ENCODE data around the gene IQSEC1.

Gene IQSEC1

DNA sequence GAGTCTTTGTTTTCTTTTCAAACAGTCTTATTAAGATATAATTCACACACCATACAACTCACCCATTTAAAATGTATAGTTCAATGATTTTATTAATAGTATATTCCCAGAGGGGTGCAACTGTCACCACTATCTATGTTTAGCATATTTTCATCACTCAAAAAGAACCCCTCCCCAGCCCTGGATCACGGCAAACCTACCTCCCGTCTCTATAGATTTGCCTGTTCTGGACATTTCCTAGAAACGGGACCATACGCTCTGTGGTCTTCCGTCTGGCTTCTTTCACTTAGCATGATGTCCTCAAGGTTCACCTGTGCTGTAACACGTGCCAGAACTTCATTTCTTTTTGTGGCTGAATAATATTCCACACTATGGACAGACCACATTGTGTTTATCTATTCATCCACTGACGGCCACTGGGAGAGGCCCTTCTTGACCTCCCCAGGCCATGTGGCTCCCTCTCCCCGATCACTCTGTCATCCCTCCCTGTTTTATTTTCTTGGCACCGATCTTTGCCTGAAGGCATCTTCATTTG is 56.4 kb downstream of the IQSEC1 start:
- Histone ChIP-seq H3K9ac (ENCODE audit: low read length) (peak overlapping the region; percentile 27), H3K4me3 (ENCODE audit: low read length) (no peak overlapping the region), H3K27me3 (ENCODE audit: control insufficient read depth, insufficient read depth, low read length) (peaks cover 15% of the 10 kb centered on the region), H3K4me1 (ENCODE audit: control insufficient read depth, insufficient read depth, low read length) (peaks cover 40% of the 10 kb centered on the region), H3K9me3 (ENCODE audit: control insufficient read depth, low read length) (no peaks in the 10 kb centered on the region), H3K36me3 (ENCODE audit: control insufficient read depth, insufficient read depth, low read length) (no peaks in the 10 kb centered on the region)

DNA sequence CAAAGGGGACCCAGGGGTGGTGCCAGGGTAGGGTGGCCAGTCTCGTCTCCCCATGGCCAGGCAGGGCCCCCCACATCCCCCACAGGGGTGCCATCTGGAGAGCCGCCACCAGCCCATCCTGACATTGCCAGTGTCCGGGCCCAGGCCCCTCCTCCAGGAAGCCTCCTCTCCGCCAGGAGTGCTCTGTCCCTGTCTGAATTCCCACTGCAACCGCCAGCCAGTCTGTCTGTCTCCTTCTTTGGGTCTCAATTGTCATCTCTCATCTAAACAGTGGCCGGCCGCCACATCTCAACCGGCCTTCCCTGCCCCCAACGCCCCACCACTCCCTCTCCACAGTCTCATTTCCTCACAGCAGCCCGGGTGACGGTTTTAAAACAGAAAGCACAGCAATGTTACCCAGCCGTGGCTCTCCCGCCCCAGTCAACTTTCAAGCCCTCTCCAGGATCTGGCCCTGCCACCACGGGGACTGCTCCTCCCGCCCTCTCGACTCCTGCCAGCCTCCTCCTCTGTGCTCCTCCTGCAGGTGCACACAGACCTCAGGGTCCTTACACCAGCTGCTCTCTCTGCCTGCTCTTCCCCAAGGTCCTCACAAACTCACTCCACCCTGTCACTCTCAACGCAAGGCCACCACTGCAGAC is 57.0 kb downstream of the IQSEC1 start:
- no peaks in the 10 kb centered on the region for H3K36me3 ChIP-seq (ENCODE audit: control insufficient read depth, insufficient read depth, low read length)

DNA sequence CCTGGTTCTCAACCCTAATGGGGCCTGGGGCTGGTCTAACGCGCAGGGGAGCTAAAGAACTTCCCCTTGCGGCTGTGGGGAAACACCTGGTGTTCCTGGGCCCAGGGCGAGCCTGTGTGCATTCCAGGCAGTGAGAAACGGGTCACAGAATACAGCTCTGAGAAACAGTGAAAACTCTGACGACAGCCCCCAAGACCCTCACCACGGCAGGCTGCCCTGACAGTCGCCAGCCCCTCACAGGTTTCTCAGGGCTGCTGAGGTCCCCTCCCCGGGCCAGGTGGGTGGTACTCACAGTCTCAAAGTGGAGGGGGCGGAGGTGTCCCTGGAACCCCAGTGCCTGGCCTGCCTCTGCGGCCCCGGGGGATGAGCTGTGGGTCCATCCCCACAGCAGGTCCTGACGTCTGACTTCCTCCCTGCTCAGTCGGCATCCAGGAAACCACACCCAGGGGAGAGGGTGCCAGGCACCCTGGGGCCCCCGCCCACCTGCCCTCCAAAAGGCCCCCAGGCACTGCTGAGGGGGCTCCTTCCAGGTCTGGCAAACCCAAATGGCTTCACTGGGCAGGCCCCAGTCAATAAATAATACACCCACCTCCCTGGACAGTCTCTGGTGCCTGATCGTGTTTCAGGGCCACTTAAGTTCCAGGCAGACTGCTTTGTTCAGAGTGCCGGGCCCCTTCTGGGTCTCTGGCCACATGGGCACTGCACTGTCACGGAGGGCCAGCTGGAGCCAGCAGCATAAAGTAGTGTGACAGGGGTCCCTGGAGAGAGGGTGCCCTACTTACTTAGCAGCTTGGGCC is 57.7 kb downstream of the IQSEC1 start:
- peak overlapping the region; percentile 27 for H3K9ac ChIP-seq (ENCODE audit: low read length)
- H3K4me1 ChIP-seq (ENCODE audit: control insufficient read depth, insufficient read depth, low read length) = peaks cover 43% of the 10 kb centered on the region
- no peak overlapping the region for H3K4me3 ChIP-seq (ENCODE audit: low read length)
- no peaks in the 10 kb centered on the region for H3K36me3 ChIP-seq (ENCODE audit: control insufficient read depth, insufficient read depth, low read length)
- no peaks in the 10 kb centered on the region for H3K9me3 ChIP-seq (ENCODE audit: control insufficient read depth, low read length)
- H3K27me3 ChIP-seq (ENCODE audit: control insufficient read depth, insufficient read depth, low read length) = peaks cover 8% of the 10 kb centered on the region

More for the DNA sequence above, 57.0 kb downstream of the IQSEC1 start:
- Histone ChIP-seq H3K9me3 (ENCODE audit: control insufficient read depth, low read length) (no peaks in the 10 kb centered on the region), H3K4me3 (ENCODE audit: low read length) (no peak overlapping the region), H3K4me1 (ENCODE audit: control insufficient read depth, insufficient read depth, low read length) (peaks cover 38% of the 10 kb centered on the region), H3K9ac (ENCODE audit: low read length) (peak overlapping the region; percentile 27), H3K27me3 (ENCODE audit: control insufficient read depth, insufficient read depth, low read length) (peaks cover 10% of the 10 kb centered on the region)

DNA sequence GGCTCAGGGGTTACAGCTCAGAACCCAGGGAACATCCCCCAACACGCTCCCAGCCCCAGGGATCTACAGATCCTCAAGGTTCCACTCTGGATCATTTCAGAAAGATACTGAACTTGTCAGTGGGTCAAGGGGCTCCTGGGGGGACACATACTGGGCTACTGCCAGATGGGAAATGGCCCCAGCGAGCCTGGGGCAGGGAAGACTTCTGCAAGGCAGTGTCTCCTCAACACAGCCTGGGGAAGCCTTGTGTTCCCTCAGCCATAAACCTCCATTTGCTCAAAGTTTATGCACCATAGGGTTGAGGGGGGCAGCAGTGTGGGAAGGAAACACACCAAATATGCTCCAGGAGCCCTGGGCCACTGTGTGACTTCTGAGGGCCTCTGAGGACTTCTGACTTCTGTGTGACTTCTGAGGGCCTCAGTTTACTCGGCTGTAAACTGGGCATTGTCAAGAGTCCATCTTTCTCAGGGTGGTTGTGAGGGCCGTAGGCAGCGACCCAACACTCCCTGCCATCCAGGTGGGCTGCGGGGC is 58.4 kb downstream of the IQSEC1 start:
- Histone ChIP-seq H3K4me1 (ENCODE audit: control insufficient read depth, insufficient read depth, low read length) (peaks cover 46% of the 10 kb centered on the region), H3K36me3 (ENCODE audit: control insufficient read depth, insufficient read depth, low read length) (no peaks in the 10 kb centered on the region), H3K4me3 (ENCODE audit: low read length) (no peak overlapping the region), H3K27me3 (ENCODE audit: control insufficient read depth, insufficient read depth, low read length) (peaks cover 8% of the 10 kb centered on the region), H3K9ac (ENCODE audit: low read length) (peak overlapping the region; percentile 27), H3K9me3 (ENCODE audit: control insufficient read depth, low read length) (no peaks in the 10 kb centered on the region)

DNA sequence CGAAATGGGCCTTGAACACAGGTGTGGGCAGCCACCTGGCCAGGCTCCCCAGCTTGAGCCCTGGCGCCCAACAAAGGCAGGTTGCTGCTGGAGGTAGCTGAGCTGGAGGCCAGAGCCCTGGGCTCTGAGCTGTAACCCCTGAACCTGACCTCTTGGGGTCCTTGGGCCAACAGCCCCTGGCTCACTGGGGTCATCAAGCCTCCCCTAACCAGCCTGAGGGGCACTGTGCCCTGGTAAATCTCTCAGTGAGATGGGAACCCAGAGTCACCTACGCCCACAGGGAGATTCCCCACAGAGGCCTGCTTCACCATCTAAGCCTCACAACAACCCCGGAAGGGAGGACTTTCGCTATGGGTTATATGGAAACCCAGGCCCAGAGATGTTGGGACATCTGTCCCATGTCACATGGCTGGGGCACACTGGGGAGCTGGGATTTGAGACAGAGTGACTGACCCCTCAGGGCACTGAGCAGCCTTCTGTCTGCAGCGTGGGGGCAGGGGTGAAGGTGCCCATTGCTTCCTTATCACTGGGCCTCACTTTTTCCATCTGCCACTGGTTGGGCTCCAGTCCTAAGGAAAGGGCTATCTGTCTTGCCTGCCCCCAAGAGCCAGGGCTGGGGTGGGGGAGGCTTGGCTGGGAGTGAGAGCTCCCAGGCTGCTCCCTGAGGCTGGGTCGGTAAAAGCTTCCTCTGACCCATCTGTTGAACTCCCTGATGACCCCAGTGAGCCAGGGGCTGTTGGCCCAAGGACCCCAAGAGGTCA is 59.1 kb downstream of the IQSEC1 start:
- Histone ChIP-seq H3K4me3 (ENCODE audit: low read length) (no peak overlapping the region), H3K9me3 (ENCODE audit: control insufficient read depth, low read length) (no peaks in the 10 kb centered on the region), H3K9ac (ENCODE audit: low read length) (no peak overlapping the region)

DNA sequence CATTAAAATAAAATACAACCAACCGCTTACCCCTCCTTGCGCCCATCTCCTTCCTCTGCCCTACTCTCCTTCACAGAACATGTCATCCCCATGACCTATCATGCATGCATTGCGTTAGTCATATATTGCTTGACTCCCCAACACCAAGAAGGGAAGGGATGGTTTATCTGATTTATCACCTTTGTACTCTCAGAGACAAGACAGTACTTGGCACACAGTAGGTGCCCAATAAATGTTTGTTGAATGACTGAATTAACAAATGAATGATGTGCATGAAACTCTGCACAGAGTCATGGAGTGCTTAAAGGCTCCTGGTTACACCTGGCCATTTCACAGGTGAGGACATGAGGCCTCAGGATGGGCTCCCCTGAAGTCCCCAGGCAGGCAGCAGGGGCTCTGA is 59.7 kb downstream of the IQSEC1 start:
- H3K9me3 ChIP-seq (ENCODE audit: control insufficient read depth, low read length) = no peaks in the 10 kb centered on the region
- no peak overlapping the region for H3K4me3 ChIP-seq (ENCODE audit: low read length)
- H3K27me3 ChIP-seq (ENCODE audit: control insufficient read depth, insufficient read depth, low read length) = peaks cover 3% of the 10 kb centered on the region
- H3K9ac ChIP-seq (ENCODE audit: low read length) = no peak overlapping the region
- no peaks in the 10 kb centered on the region for H3K36me3 ChIP-seq (ENCODE audit: control insufficient read depth, insufficient read depth, low read length)
- H3K4me1 ChIP-seq (ENCODE audit: control insufficient read depth, insufficient read depth, low read length) = peaks cover 41% of the 10 kb centered on the region

More for the DNA sequence above, 59.1 kb downstream of the IQSEC1 start:
- peaks cover 8% of the 10 kb centered on the region for H3K27me3 ChIP-seq (ENCODE audit: control insufficient read depth, insufficient read depth, low read length)
- H3K4me1 ChIP-seq (ENCODE audit: control insufficient read depth, insufficient read depth, low read length) = peaks cover 43% of the 10 kb centered on the region
- no peaks in the 10 kb centered on the region for H3K36me3 ChIP-seq (ENCODE audit: control insufficient read depth, insufficient read depth, low read length)

DNA sequence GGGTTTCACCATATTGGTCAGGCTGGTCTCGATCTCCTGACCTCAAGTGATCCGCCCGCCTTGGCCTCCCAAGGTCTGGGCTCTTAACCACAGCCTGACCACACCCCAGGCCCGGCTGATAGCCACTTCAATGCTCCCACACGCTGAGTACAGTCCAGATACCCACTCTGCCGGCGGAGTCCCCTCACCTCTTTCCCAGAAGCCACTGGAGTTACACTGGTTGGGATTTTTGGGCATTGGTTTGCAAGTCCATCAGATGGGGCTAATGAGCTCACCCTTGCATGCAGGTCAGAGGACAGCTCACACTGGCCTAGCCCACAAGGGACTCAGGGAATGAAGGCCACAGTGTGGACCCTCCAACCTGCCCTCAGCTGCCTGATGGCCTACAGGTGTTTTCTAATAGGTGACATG is 60.1 kb downstream of the IQSEC1 start:
- no peak overlapping the region for H3K4me3 ChIP-seq (ENCODE audit: low read length)
- H3K9ac ChIP-seq (ENCODE audit: low read length) = no peak overlapping the region
- peaks cover 38% of the 10 kb centered on the region for H3K4me1 ChIP-seq (ENCODE audit: control insufficient read depth, insufficient read depth, low read length)
- no peaks in the 10 kb centered on the region for H3K36me3 ChIP-seq (ENCODE audit: control insufficient read depth, insufficient read depth, low read length)
- H3K9me3 ChIP-seq (ENCODE audit: control insufficient read depth, low read length) = no peaks in the 10 kb centered on the region
- no peaks in the 10 kb centered on the region for H3K27me3 ChIP-seq (ENCODE audit: control insufficient read depth, insufficient read depth, low read length)

DNA sequence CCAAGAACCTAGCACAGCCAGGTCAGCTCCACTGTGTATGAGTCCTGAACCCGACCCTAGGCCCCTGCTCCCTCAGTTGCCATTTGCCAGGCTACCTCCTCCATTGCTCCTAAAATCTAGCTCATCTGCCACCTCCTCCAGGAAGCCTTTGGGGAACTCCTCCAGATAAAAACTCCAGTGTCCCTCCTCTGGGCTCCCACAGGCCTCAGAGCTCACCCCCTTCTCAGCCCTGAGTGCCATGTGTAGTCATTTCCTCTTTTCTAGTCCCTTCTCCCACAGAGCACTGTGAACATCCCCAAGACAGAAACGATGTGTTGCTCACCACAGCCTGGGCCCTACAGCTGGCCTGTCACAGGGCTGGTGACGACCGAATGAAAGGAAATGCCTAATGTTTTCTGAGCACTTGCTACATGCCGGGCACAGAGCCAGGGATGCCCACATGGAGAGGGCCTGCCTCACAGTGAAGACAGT is 61.0 kb downstream of the IQSEC1 start:
- no peaks in the 10 kb centered on the region for H3K36me3 ChIP-seq (ENCODE audit: control insufficient read depth, insufficient read depth, low read length)
- H3K9ac ChIP-seq (ENCODE audit: low read length) = no peak overlapping the region
- no peaks in the 10 kb centered on the region for H3K27me3 ChIP-seq (ENCODE audit: control insufficient read depth, insufficient read depth, low read length)
- peaks cover 42% of the 10 kb centered on the region for H3K4me1 ChIP-seq (ENCODE audit: control insufficient read depth, insufficient read depth, low read length)
- no peaks in the 10 kb centered on the region for H3K9me3 ChIP-seq (ENCODE audit: control insufficient read depth, low read length)
- no peak overlapping the region for H3K4me3 ChIP-seq (ENCODE audit: low read length)

DNA sequence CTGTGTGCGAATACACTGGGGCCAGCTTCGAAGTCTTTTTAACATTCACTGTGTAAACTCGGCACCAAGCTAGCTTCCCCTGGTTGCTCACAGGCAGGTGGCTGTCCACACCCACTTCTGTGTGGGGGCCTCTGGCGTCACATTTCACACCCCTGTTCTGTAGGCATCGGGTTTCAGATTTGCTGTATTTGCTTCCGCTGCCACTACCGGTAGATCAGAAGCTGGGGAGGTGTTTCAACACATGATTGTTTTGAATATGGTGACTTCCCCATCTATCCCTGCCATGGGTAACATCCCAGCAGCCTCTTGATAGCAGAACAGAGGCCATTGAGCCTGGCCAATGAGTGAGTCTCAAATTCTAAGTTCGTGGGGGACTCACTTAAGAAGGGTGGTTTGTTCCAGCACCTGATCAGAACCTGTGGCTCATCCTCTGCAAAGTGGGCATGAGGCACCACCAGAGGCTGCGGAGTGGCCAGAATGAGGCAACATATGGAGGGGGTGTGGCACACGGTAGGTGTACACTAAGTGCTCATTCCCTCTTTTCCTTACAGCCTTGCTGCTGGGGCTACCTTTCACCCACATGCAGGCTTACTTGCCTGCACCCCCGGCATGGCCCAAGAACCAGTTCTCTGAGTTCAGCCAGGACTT is 61.5 kb downstream of the IQSEC1 start:
- no peaks in the 10 kb centered on the region for H3K36me3 ChIP-seq (ENCODE audit: control insufficient read depth, insufficient read depth, low read length)
- peaks cover 47% of the 10 kb centered on the region for H3K4me1 ChIP-seq (ENCODE audit: control insufficient read depth, insufficient read depth, low read length)
- H3K9me3 ChIP-seq (ENCODE audit: control insufficient read depth, low read length) = no peaks in the 10 kb centered on the region
- H3K4me3 ChIP-seq (ENCODE audit: low read length) = no peak overlapping the region
- no peak overlapping the region for H3K9ac ChIP-seq (ENCODE audit: low read length)
- no peaks in the 10 kb centered on the region for H3K27me3 ChIP-seq (ENCODE audit: control insufficient read depth, insufficient read depth, low read length)

DNA sequence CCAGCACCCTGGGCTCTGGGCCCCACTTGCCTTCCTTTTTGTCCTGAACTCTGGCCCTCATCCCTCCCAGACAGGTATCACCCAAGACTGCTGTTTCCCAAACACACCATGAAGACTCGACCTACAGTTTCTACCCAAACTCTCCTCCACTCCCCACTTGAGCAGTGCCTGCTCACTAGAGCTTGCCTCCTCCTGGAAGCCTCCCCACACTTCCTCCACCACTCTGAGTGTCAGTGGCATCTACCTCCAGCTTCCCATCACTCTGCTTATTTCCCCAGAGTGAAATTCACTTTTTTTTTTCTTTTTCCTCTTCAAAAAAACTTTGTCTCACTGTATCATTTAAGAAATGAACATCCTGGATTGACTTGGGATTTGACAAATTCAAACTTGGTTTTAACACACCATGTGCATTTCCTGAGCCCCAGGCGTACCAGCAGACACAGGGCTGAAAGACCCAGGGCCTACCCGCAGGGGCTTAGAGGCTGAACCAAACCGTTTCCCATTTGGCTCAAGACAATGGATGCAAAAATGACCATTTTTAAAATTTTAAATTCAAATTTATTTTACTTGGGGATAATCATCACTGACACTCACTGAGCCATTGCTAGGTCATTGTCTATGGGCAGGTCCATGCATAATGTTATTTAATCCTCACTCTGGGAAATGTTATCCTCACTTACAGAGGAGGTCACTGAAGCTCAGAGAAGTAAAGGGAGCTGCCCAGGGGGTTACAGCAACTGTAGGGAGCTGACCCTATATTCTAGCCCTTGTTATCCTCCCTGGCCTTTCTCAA is 62.3 kb downstream of the IQSEC1 start:
- H3K36me3 ChIP-seq (ENCODE audit: control insufficient read depth, insufficient read depth, low read length) = no peaks in the 10 kb centered on the region
- peaks cover 43% of the 10 kb centered on the region for H3K4me1 ChIP-seq (ENCODE audit: control insufficient read depth, insufficient read depth, low read length)
- no peaks in the 10 kb centered on the region for H3K9me3 ChIP-seq (ENCODE audit: control insufficient read depth, low read length)
- no peaks in the 10 kb centered on the region for H3K27me3 ChIP-seq (ENCODE audit: control insufficient read depth, insufficient read depth, low read length)
- no peak overlapping the region for H3K4me3 ChIP-seq (ENCODE audit: low read length)
- H3K9ac ChIP-seq (ENCODE audit: low read length) = no peak overlapping the region

DNA sequence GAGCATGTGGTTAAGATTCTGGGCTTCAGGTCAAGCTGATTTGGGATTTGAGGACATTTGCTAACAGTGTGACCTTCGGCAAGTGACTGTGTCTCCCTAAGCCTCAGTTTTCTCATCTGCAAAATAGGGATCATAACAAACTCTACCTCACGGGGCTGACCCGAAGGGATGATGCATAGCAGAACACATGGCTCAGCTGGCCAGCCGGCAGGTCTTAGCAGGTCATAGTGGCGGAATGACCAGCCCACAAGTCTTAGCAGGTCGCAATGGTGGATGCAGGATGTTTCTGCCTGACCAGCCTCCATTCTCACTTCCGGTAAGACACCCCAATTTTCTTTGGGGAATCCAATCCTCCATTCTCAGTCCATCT is 63.3 kb downstream of the IQSEC1 start:
- peaks cover 37% of the 10 kb centered on the region for H3K4me1 ChIP-seq (ENCODE audit: control insufficient read depth, insufficient read depth, low read length)

More for the DNA sequence above, 63.3 kb downstream of the IQSEC1 start:
- Histone ChIP-seq H3K9ac (ENCODE audit: low read length) (no peak overlapping the region), H3K36me3 (ENCODE audit: control insufficient read depth, insufficient read depth, low read length) (no peaks in the 10 kb centered on the region), H3K4me3 (ENCODE audit: low read length) (no peak overlapping the region), H3K27me3 (ENCODE audit: control insufficient read depth, insufficient read depth, low read length) (no peaks in the 10 kb centered on the region), H3K9me3 (ENCODE audit: control insufficient read depth, low read length) (no peaks in the 10 kb centered on the region)

Data from mucosa of stomach (tissue), 1 donor.